Measurements from ENCODE around the gene CHRM4.

Gene CHRM4

DNA sequence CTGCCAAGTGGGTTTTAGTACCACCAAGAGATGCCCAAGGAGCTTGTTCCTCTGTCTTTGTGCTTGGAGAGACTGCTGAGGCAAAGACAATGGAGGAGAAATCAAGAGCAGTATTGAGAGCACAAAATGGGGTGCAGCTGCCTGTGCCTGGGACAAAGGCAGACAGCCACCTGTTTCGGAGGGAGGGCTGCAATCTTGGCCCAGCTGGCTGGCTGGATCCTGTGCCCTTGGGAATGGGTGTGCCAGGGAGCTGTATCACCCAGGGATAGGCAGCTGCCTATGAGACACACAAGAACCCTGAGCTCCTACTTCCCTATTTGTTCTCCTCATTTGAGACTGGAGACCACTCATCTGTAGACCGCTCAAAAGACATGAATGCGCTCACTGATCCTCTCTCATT is 23.3 kb upstream of the CHRM4 start:
- H3K27me3 Mint-ChIP-seq = no peaks in the 10 kb centered on the region
- peaks cover 29% of the 10 kb centered on the region for H3K36me3 Mint-ChIP-seq
- no peaks in the 10 kb centered on the region for H3K9me3 Mint-ChIP-seq
- no peaks in the 10 kb centered on the region for H3K4me1 Mint-ChIP-seq
- ATAC-seq (ENCODE audit: low read depth) = no peak
- DNase-seq (ENCODE audit: low spot score in 2 of 2) = no peak
- no peak overlapping the region for H3K4me3 Mint-ChIP-seq
- no peak overlapping the region for H3K27ac Mint-ChIP-seq

DNA sequence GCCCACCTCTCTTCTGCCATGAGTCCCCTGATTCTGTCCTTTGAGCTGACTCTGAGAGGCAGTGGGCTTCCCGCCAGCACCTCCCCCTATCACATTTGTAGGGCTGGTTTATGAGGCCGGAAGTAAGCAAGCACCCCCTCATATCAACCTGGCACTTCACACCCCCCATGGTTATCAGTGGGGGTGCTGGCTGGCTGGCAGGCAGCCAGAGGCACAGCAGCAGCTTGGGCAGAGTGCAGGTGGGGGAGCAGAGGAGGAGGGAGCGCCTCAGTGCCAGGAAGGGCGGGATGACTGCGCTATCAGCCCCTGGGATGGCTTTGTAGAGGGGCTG is 22.9 kb upstream of the CHRM4 start:
- no peak overlapping the region for H3K27ac Mint-ChIP-seq
- no peaks in the 10 kb centered on the region for H3K4me1 Mint-ChIP-seq
- H3K4me3 Mint-ChIP-seq = no peak overlapping the region
- ATAC-seq (ENCODE audit: low read depth) (no peak), DNase-seq (ENCODE audit: low spot score in 2 of 2) (no peak)
- H3K36me3 Mint-ChIP-seq = peaks cover 31% of the 10 kb centered on the region
- H3K27me3 Mint-ChIP-seq = no peaks in the 10 kb centered on the region
- H3K9me3 Mint-ChIP-seq = no peaks in the 10 kb centered on the region

DNA sequence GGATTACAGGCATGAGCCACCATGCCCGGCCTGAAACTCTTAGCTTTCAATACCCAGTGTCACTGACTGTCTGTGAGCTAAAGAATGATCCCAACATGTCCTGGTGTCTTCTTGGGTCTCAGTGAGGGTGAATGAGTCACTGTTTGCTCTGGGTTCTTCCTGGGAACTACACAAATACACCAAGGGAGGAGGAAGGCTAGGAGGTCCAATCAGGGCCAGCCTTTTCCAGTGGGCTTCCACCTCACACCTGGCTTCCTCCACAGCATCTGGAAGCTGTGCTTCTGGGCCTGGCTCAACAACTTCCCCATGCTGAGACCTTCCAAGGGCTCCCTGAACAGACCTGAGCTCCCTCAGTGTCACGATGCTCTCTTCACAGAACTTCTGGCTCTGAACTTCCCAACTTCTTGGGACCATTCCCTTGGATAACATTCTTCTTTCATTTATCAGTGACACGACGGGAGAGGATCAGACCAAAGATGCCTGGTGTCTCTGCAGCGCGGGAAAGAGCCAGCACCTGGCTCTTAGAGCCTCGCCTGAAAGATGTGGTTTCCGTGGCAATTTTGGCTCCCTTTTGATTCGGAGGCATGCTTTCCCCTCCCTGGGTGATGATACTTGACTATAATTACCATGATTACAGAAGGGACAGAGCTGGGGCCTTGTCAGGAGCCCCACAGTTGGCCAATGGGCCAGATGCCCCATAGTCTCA is 22.3 kb upstream of the CHRM4 start:
- no peaks in the 10 kb centered on the region for H3K27me3 Mint-ChIP-seq
- no peak overlapping the region for H3K27ac Mint-ChIP-seq
- no peak for ATAC-seq (ENCODE audit: low read depth)
- no peak overlapping the region for H3K4me3 Mint-ChIP-seq
- H3K4me1 Mint-ChIP-seq = no peaks in the 10 kb centered on the region
- H3K36me3 Mint-ChIP-seq = peaks cover 32% of the 10 kb centered on the region
- DNase-seq (ENCODE audit: low spot score in 2 of 2) = no peak
- no peaks in the 10 kb centered on the region for H3K9me3 Mint-ChIP-seq

DNA sequence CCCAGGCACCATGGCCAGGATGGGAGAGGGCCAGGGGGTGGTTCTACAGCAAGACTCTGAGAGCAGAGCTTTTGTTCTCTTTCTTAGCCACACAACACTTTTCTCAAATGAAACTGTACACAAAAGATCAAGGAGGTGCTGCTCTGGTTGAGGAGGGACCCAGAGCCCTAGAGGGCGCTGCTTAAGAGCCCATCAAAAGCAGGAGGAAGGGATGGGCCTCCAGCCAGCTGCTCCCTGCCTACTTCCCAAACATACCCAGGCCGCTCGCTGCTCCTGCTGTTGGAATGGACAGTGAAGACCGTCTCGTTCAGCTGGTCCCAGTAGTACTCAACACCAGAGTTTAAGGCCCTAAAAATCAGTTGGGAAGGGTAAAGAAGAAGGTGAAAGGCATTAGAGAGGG is 18.4 kb upstream of the CHRM4 start:
- Mint-ChIP-seq H3K27ac (no peak overlapping the region), H3K36me3 (peaks cover 32% of the 10 kb centered on the region), H3K4me3 (no peak overlapping the region), H3K4me1 (no peaks in the 10 kb centered on the region), H3K9me3 (no peaks in the 10 kb centered on the region), H3K27me3 (no peaks in the 10 kb centered on the region)
- no peak for DNase-seq (ENCODE audit: low spot score in 2 of 2)
- ATAC-seq (ENCODE audit: low read depth) = no peak

DNA sequence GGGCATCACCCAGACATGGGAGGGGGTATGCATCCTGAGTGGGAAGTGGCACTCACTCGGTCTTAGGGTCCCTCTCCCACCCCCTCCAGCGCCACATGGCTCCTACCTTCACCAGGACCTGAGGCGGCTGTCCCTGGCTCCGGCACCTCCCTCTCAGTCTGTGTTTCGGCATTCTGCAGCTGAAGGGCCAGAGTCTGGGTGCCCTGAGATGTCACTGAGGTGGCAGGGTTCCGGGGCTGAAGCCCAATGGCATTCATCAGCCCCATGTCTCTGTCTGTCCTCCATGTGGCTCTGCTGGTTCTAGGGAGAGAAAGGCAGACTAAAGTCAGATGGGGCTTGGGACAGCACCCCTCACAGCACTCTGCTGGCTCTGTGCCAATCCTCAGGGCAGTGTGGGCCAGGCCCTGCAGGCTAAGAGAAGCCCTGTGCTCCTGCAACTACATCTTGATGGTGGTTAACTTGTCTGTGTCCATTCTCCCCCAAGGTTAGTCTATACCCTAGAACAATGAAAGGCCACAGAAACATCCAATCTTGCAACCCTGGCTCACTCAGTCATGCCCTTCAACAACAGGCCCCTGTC is 16.9 kb upstream of the CHRM4 start:
- no peaks in the 10 kb centered on the region for H3K27me3 Mint-ChIP-seq
- no peaks in the 10 kb centered on the region for H3K9me3 Mint-ChIP-seq
- no peak for ATAC-seq (ENCODE audit: low read depth)
- DNase-seq (ENCODE audit: low spot score in 2 of 2) = no peak
- no peaks in the 10 kb centered on the region for H3K4me1 Mint-ChIP-seq
- H3K4me3 Mint-ChIP-seq = no peak overlapping the region
- H3K36me3 Mint-ChIP-seq = peaks cover 26% of the 10 kb centered on the region
- H3K27ac Mint-ChIP-seq = no peak overlapping the region

DNA sequence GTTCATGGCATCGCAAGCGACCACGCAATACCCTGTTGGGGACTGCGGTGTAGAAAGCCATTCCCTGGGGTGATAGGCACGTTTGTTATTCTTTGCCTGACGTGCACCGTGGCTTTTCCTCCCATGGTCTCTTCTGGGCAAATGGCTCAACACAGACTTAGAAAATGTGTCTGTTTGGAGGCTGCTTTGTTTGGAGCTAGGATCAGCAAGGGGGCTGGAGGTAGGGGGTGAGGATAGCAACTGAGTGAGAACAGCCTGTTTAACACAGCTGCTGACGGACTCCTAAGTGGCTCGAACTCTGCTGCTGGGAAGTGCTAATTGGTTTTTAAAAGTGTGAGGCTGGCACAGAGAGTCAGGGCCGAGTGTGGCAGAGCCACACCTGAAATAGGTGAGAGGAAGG is 16.1 kb upstream of the CHRM4 start:
- H3K27ac Mint-ChIP-seq = no peak overlapping the region
- DNase-seq (ENCODE audit: low spot score in 2 of 2) (no peak), ATAC-seq (ENCODE audit: low read depth) (no peak)
- no peaks in the 10 kb centered on the region for H3K27me3 Mint-ChIP-seq
- H3K4me3 Mint-ChIP-seq = no peak overlapping the region
- no peaks in the 10 kb centered on the region for H3K4me1 Mint-ChIP-seq
- H3K9me3 Mint-ChIP-seq = no peaks in the 10 kb centered on the region
- H3K36me3 Mint-ChIP-seq = peaks cover 32% of the 10 kb centered on the region

DNA sequence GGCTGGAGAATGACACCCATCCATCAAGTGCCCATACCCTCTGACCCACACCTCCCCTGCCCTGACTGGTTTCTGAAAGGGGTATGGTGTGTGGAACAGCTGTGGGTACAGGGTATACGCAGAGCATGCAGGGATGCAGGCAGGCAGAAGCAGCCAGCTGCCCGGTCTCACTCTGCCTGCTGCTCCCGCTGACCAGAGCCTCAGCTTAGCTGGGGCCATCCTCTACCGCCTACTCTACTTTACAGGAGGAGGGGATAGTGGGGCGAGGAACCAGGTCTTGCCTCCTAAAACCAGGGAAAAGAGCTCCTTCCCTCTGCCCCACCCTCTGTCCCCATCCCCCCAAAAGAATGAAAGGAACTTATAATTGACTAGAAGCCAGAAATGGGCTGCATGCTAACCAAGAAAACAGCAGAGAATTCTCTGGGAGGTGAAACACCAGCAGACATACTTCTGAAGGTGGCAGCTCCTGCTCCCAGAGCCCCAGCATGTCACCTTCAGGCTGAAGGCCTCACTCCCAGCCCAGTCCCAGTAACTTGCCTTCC is 13.0 kb upstream of the CHRM4 start:
- peaks cover 43% of the 10 kb centered on the region for H3K36me3 Mint-ChIP-seq

DNA sequence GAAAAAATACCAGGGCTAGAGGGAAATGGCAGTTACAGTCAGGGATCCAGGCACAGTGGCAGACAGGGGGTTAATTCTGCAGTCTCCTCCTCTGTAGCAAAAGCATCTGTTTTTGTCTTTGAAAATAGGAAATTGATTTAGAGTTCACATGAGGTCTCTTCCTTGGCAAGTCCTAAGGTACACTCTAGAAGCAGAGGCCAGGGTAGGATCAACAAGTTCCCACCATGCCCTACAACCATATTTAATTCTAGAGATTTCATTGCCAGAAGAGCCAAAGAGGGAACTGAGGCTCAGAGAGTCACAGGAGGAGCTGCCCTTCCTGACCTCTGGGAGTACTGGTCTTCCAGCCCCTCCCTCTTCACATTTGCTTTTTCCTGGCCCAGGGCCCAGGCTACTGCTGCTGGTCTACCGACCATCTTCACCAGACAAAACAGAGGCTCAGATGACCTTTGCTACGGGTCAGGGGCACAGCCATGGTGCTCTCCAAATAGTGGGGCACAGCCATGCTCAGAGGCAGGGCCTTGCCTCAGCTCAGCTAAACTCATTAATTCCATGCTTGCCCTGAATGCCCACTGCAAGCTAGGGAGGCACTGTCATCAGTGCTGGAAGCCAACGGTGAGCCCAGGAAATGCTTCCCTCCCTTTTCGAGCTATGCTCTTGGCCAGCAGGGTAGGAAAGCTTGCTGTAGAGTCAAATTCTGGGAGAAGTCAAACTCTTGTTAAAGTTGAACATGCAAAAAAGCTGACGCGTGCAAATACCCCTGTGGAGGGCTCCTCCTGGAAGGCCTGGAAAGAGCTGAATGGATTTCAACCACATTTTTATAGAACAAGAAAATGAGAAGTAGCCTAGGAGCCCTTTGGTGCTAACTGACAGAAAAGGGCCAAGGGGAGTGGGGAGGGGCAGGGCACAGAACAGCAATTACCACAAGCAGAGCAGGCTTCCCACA is 11.7 kb upstream of the CHRM4 start:
- Mint-ChIP-seq H3K4me3 (no peak overlapping the region), H3K4me1 (no peaks in the 10 kb centered on the region), H3K36me3 (peaks cover 40% of the 10 kb centered on the region), H3K9me3 (no peaks in the 10 kb centered on the region), H3K27me3 (no peaks in the 10 kb centered on the region), H3K27ac (no peak overlapping the region)
- DNase-seq (ENCODE audit: low spot score in 2 of 2) (no peak), ATAC-seq (ENCODE audit: low read depth) (no peak)

More for the DNA sequence above, 13.0 kb upstream of the CHRM4 start:
- H3K27ac Mint-ChIP-seq = no peak overlapping the region
- ATAC-seq (ENCODE audit: low read depth) = no peak
- no peaks in the 10 kb centered on the region for H3K4me1 Mint-ChIP-seq
- H3K4me3 Mint-ChIP-seq = no peak overlapping the region
- H3K9me3 Mint-ChIP-seq = no peaks in the 10 kb centered on the region
- DNase-seq (ENCODE audit: low spot score in 2 of 2) = no peak
- H3K27me3 Mint-ChIP-seq = no peaks in the 10 kb centered on the region

DNA sequence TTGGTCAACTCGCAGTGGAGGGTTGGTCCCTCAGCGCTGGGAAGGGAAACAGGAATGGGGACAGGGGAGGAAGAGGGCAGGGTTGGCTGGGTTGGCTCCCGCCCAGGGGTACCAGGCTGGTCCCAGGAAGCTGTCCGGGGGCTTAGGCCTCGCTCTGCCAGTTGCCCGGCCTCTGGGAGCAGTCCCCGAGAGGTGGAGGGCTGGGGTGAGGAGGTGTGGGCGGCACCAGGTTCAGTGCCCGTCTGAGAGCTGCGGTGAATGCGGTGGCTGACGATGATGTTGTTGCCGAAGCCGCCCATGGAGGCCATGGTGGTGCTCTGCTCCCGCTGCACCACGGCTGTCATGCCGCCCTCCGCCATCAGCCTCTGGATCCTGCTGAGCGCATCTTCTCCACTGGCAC is 6.0 kb upstream of the CHRM4 start:
- Mint-ChIP-seq H3K27me3 (peaks cover 3% of the 10 kb centered on the region), H3K27ac (no peak overlapping the region), H3K4me1 (peaks cover 5% of the 10 kb centered on the region), H3K4me3 (no peak overlapping the region), H3K9me3 (peaks cover 2% of the 10 kb centered on the region), H3K36me3 (peaks cover 28% of the 10 kb centered on the region)
- DNase-seq (ENCODE audit: low spot score in 2 of 2) (no peak), ATAC-seq (ENCODE audit: low read depth) (no peak)

DNA sequence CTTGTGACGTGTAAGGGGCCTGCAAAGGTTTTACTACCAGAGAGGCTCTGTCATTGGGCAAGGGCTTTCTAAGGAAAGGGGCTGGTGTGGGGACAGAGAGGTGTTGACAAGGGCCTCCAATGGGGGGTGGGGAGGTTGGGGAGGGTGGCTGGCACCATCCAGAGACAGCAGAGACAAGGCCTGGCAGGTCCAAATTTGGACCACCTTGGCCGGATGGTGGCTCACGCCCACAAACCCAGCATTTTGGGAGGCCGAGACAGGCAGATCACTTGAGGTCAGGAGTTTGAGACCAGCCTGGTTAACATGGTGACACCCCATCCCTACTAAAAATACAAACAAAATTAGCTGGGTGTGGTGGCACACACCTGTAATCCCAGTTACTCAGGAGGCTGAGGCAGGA is 2.2 kb upstream of the CHRM4 start:
- H3K27me3 Mint-ChIP-seq = peaks cover 8% of the 10 kb centered on the region
- peaks cover 11% of the 10 kb centered on the region for H3K4me1 Mint-ChIP-seq
- H3K27ac Mint-ChIP-seq = no peak overlapping the region
- no peak overlapping the region for H3K4me3 Mint-ChIP-seq
- ATAC-seq (ENCODE audit: low read depth) (no peak), DNase-seq (ENCODE audit: low spot score in 2 of 2) (no peak)
- H3K36me3 Mint-ChIP-seq = peaks cover 15% of the 10 kb centered on the region
- peaks cover 2% of the 10 kb centered on the region for H3K9me3 Mint-ChIP-seq

DNA sequence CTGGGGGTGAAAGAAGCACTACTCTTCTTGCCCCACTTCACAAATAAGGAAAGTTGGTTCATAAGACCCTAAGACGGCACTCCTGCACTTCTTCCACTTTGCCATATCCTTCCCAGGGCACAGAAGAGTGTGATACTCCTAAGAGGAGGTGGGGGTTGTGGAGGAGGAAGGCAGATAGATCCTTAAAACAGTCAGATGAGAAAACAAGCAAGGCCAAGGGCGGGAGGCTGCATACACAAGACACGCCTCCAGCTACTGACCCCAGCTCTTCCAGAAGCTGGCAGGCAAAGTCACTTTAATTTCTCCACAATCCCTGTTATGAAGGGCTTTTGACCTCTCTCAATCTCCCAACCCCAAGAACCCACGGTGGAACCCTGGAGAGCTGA is 1.6 kb upstream of the CHRM4 start:
- Mint-ChIP-seq H3K9me3 (peaks cover 2% of the 10 kb centered on the region), H3K27ac (no peak overlapping the region), H3K4me3 (no peak overlapping the region), H3K36me3 (peaks cover 13% of the 10 kb centered on the region), H3K27me3 (peaks cover 12% of the 10 kb centered on the region), H3K4me1 (peaks cover 11% of the 10 kb centered on the region)
- ATAC-seq (ENCODE audit: low read depth) (no peak), DNase-seq (ENCODE audit: low spot score in 2 of 2) (no peak)

DNA sequence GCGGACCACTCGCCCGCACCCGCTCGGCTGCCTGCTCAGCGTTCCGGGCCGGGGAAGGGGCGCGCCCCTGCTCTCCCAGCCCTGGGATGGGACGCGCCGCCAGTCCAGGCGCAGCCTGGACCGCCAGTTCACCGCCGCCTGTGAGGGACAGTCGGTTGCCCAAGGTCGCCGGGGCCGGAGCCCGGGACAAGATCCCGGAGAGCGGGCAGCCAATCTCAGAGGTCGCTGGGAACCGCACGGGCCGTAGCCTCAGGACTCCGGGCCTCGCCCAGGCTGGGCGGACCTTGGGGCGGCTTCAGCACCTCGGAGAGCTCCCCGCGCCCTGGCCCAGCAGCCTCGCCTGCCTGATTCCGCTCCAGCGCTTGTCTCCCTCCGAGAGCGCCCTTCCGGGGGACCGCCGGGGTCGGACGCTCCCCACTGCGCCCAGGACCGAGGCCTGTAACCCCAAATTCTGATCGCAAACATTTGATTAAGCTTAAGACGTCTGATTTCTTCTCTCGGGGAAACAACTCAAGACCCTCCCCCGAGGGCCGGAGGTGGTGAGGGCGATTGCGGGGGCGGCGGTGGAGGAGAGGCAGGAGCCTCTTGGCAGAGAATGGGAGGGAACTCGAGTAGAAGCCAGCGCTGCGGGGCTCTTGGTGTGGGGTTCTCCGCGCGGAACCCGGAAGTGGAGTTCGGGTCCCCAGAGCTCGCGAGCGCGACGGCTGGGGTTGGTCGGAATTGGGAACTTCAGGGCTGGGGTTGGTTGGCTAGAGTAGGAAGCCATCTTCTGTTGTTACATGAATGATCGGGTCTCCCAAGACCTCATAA is 1.1 kb upstream of the CHRM4 start:
- ATAC-seq (ENCODE audit: low read depth) = peak; percentile 81
- peaks cover 16% of the 10 kb centered on the region for H3K27me3 Mint-ChIP-seq

DNA sequence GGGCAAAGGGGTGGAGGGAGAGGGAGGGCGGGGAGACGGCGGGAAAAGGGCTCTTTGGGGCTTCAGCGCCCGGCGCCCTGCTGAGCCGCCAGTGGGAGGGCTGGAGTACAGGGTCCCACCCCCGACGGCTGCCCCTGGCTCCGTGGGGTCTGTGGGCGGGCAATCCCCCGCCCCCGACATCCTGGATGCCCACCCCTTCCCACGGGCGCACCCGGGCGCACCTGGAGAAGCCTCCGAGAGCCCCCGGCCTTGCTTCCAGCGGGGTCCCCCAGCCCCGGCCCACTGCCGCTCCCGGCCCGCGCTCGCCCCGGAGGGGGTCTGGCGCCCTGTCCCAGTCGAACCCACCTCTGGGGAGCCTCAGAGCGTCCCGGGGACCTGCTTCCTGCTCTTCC is 394 bp downstream of the CHRM4 start:
- Mint-ChIP-seq H3K27ac (no peak overlapping the region), H3K27me3 (peaks cover 28% of the 10 kb centered on the region), H3K4me1 (peaks cover 13% of the 10 kb centered on the region), H3K4me3 (no peak overlapping the region), H3K36me3 (no peaks in the 10 kb centered on the region), H3K9me3 (peaks cover 2% of the 10 kb centered on the region)
- no peak for DNase-seq (ENCODE audit: low spot score in 2 of 2)
- ATAC-seq (ENCODE audit: low read depth) = no peak

More for the DNA sequence above, 1.1 kb upstream of the CHRM4 start:
- peaks cover 2% of the 10 kb centered on the region for H3K9me3 Mint-ChIP-seq
- peaks cover 13% of the 10 kb centered on the region for H3K4me1 Mint-ChIP-seq
- peak; percentile 74 to 81 for DNase-seq (ENCODE audit: low spot score in 2 of 2)
- H3K36me3 Mint-ChIP-seq = peaks cover 9% of the 10 kb centered on the region
- peak overlapping the region; percentile 73 for H3K4me3 Mint-ChIP-seq
- H3K27ac Mint-ChIP-seq = no peak overlapping the region

Measured in memory B cell (primary cell).